Measurements from ENCODE around the gene NUCKS1.

GRCh38 chr1:205663286-205663936 lies 86.6 kb downstream of the NUCKS1 start:
- TF ChIP-seq CTCF (IDR thresholded peaks at IDR 0.05) (no peak), ZBTB21 (CRISPR knock-in tag; IDR thresholded peaks at IDR 0.05; ENCODE audit: borderline replicate concordance) (no peak), NR2C2 (CRISPR knock-in tag; IDR thresholded peaks at IDR 0.05) (no peak), ZNF232 (CRISPR knock-in tag; IDR thresholded peaks at IDR 0.05) (no peak), CREB1 (CRISPR knock-in tag; IDR thresholded peaks at IDR 0.05) (no peak)
